Measurements from ENCODE around the gene COPG1. TPM values are rescaled to one million over a fixed set of nuclear protein-coding genes. Genes with fewer than 3 reads are reported as not detected.

The COPG1 gene
- total and polyA plus RNA-seq, 10 of the 15 experiments (the other 5 are each of a cell fraction or from before 2014, with no cell fraction given): 54.8 to 143 (median 91.2) TPM

- TF ChIP-seq DPF2 (IDR thresholded peaks at IDR 0.05) (peak; percentile 81), NR2F1 (conservative IDR thresholded peaks at IDR 0.05) (peak; percentile 55), RAD51 (IDR thresholded peaks at IDR 0.05) (no peak), PRDM15 (CRISPR knock-in tag; IDR thresholded peaks at IDR 0.05) (no peak), TARDBP (IDR thresholded peaks at IDR 0.05; ENCODE audit: borderline replicate concordance) (no peak), HDGF (IDR thresholded peaks at IDR 0.05) (0 out of 2 replicates have a peak, but pooled peaks have one; percentile 72), CBX3 (IDR thresholded peaks at IDR 0.05; ENCODE audit: borderline replicate concordance, low read depth) (no peak), TAF1 (IDR thresholded peaks at IDR 0.05; ENCODE audit: borderline replicate concordance, low read depth, low read length) (0 out of 2 replicates have a peak, but pooled peaks have one; percentile 13), PBX3 (IDR thresholded peaks at IDR 0.05; ENCODE audit: insufficient replicate concordance, low read depth, low read length) (peak; percentile 37), ATF7 (IDR thresholded peaks at IDR 0.05; ENCODE audit: low read depth) (peak; percentile 26; the same call in 1 of the 2 replicates), MEF2A (IDR thresholded peaks at IDR 0.05; ENCODE audit: insufficient read depth, low read depth, low read length) (no peak), YY1 (IDR thresholded peaks at IDR 0.05; ENCODE audit: low read depth, low read length) (no peak), SMC3 (IDR thresholded peaks at IDR 0.05; ENCODE audit: borderline replicate concordance, low read length) (no peak), TCF12 (IDR thresholded peaks at IDR 0.05; ENCODE audit: low read depth, low read length) (0 out of 2 replicates have a peak, but pooled peaks have one; percentile 23), SMAD1 (IDR thresholded peaks at IDR 0.05; ENCODE audit: low read depth, partially characterized antibody) (no peak), POLR2AphosphoS5 (IDR thresholded peaks at IDR 0.05; ENCODE audit: low read length) (peak; percentile 56), ATF3 (IDR thresholded peaks at IDR 0.05; ENCODE audit: borderline replicate concordance, extremely low read depth, low read depth, low read length) (no peak)
Observed at GRCh38 chr3:129278966-129279906, 29.8 kb downstream of the COPG1 start (continued).
